ENCODE results near the gene PIK3C3. TPM values are rescaled to one million over a fixed set of nuclear protein-coding genes. Genes with fewer than 3 reads are reported as not detected.

The PIK3C3 gene
- total RNA-seq, 4 donors from 2014 or later = 61.3 to 77.4 (median 72.5) TPM

- Histone ChIP-seq H3K27me3 (no peaks in the 10 kb centered on the region), H3K9me3 (no peaks in the 10 kb centered on the region), H3K36me3 (no peaks in the 10 kb centered on the region), H3K4me3 (replicated peaks in 1 of 3) (no peak overlapping the region), H3K4me1 (no peaks in the 10 kb centered on the region), H3K27ac (no peak overlapping the region)
- intact Hi-C loops (cut with DNase I) = no loop called here
- DNase-seq = no peak
- TF ChIP-seq CTCF (IDR thresholded peaks at IDR 0.05) = no peak
- TF ChIP-seq POLR2A (IDR thresholded peaks at IDR 0.05) = no peak
Observed at GRCh38 chr18:41932899-41933298, 22.1 kb upstream of the PIK3C3 start.

GRCh38 chr18:41933778-41934177, 21.3 kb upstream of the PIK3C3 start:
- TF ChIP-seq POLR2A (IDR thresholded peaks at IDR 0.05) = no peak
- no peak for TF ChIP-seq CTCF (IDR thresholded peaks at IDR 0.05)
- Histone ChIP-seq H3K27ac (no peak overlapping the region), H3K27me3 (no peaks in the 10 kb centered on the region), H3K4me1 (no peaks in the 10 kb centered on the region), H3K9me3 (no peaks in the 10 kb centered on the region), H3K36me3 (no peaks in the 10 kb centered on the region), H3K4me3 (replicated peaks in 1 of 3) (no peak overlapping the region)
- no peak for DNase-seq
- intact Hi-C loops (cut with DNase I) = no loop called here
- WGBS, 2 donors = 75 to 77% methylated on average over 4 of the region's 4 CpGs

GRCh38 chr18:41936471-41937134, 18.4 kb upstream of the PIK3C3 start:
- H3K27me3 ChIP-seq = no peaks in the 10 kb centered on the region
- 28% methylated on average over 2 of the region's 2 CpGs for WGBS, 2 donors
- DNase-seq = no peak
- intact Hi-C loops (cut with DNase I) = no loop called here
- no peak for TF ChIP-seq CTCF (IDR thresholded peaks at IDR 0.05)
- no peak for TF ChIP-seq POLR2A (IDR thresholded peaks at IDR 0.05)
- no peaks in the 10 kb centered on the region for H3K36me3 ChIP-seq
- no peaks in the 10 kb centered on the region for H3K4me1 ChIP-seq
- H3K27ac ChIP-seq = no peak overlapping the region
- no peak overlapping the region for H3K4me3 ChIP-seq (replicated peaks in 1 of 3)
- H3K9me3 ChIP-seq = no peaks in the 10 kb centered on the region

GRCh38 chr18:41938445-41938844, 16.6 kb upstream of the PIK3C3 start:
- DNase-seq = no peak
- WGBS, 2 donors = 87 to 95% methylated on average over 2 of the region's 2 CpGs
- no peaks in the 10 kb centered on the region for H3K36me3 ChIP-seq
- TF ChIP-seq CTCF (IDR thresholded peaks at IDR 0.05) (no peak), POLR2A (IDR thresholded peaks at IDR 0.05) (no peak)
- H3K9me3 ChIP-seq = no peaks in the 10 kb centered on the region
- no peaks in the 10 kb centered on the region for H3K27me3 ChIP-seq
- no peak overlapping the region for H3K4me3 ChIP-seq (replicated peaks in 1 of 3)
- no peak overlapping the region for H3K27ac ChIP-seq
- intact Hi-C loops (cut with DNase I) = no loop called here
- H3K4me1 ChIP-seq = no peaks in the 10 kb centered on the region

GRCh38 chr18:41939326-41939725, 15.7 kb upstream of the PIK3C3 start:
- TF ChIP-seq POLR2A (IDR thresholded peaks at IDR 0.05) = no peak
- TF ChIP-seq CTCF (IDR thresholded peaks at IDR 0.05) = no peak
- H3K27ac ChIP-seq = no peak overlapping the region
- 91 to 92% methylated on average over 1 of the region's 1 CpG for WGBS, 2 donors

More at GRCh38 chr18:41939326-41939725, 15.7 kb upstream of the PIK3C3 start:
- no peak overlapping the region for H3K4me3 ChIP-seq (replicated peaks in 1 of 3)
- intact Hi-C loops (cut with DNase I) = no loop called here
- no peaks in the 10 kb centered on the region for H3K9me3 ChIP-seq
- H3K4me1 ChIP-seq = no peaks in the 10 kb centered on the region
- no peaks in the 10 kb centered on the region for H3K27me3 ChIP-seq
- DNase-seq = no peak
- no peaks in the 10 kb centered on the region for H3K36me3 ChIP-seq
